C4-2B (cell line): ENCODE data around the gene FBXO17.
"Not testable (repeated sequence)": the region's sequence is repeated elsewhere in the genome, so short reads cannot be mapped to it uniquely, and the experiment has no call there.

Experiments
- H3K27ac ChIP-seq: fragments of 450-650 bp; 2 replicates; pipeline ENCODE4 v1.5.1; 2017
- CTCF ChIP-seq: fragments of 450-650 bp; conservative IDR thresholded peaks from 2 replicates; pipeline ENCODE4 v1.5.1; 2017; ENCODE audit warnings: mild to moderate bottlenecking
- ZFX ChIP-seq: fragments of 450-650 bp; IDR thresholded peaks from 2 replicates; pipeline ENCODE4 v1.6.1; 2017

Gene FBXO17

GRCh38 chr19:38977445-38978325 is 2.1 kb upstream of the FBXO17 start:
- H3K27ac ChIP-seq, result peak overlapping the region; percentile 8
- TF ChIP-seq CTCF, result no peak
- TF ChIP-seq ZFX, result no peak

- no peak overlapping the region for H3K27ac ChIP-seq
- TF ChIP-seq CTCF, result no peak
- no peak for TF ChIP-seq ZFX
Observed at GRCh38 chr19:38975861-38976271, 324 bp upstream of the FBXO17 start.

- H3K27ac ChIP-seq, result no peak overlapping the region
- TF ChIP-seq CTCF (no peak), ZFX (no peak)
Observed at GRCh38 chr19:38974624-38975213, 823 bp downstream of the FBXO17 start.

GRCh38 chr19:38971672-38972071 is 3.9 kb downstream of the FBXO17 start:
- no peak for TF ChIP-seq CTCF
- no peak for TF ChIP-seq ZFX
- H3K27ac ChIP-seq, result no peak overlapping the region

GRCh38 chr19:38970664-38971532 is 4.6 kb downstream of the FBXO17 start:
- H3K27ac ChIP-seq, result no peak overlapping the region
- no peak for TF ChIP-seq CTCF
- no peak for TF ChIP-seq ZFX

GRCh38 chr19:38966149-38966548 is 9.4 kb downstream of the FBXO17 start:
- H3K27ac ChIP-seq, result not testable (repeated sequence)

GRCh38 chr19:38964738-38965137 is 10.8 kb downstream of the FBXO17 start:
- H3K27ac ChIP-seq, result no peak overlapping the region

More at GRCh38 chr19:38964738-38965137, 10.8 kb downstream of the FBXO17 start:
- no peak for TF ChIP-seq ZFX
- TF ChIP-seq CTCF, result no peak
